ENCODE data around the gene MUC4.

GRCh38 chr3:195753581-195753980, 58.1 kb downstream of the MUC4 start:
- TF ChIP-seq, protein P1, sequence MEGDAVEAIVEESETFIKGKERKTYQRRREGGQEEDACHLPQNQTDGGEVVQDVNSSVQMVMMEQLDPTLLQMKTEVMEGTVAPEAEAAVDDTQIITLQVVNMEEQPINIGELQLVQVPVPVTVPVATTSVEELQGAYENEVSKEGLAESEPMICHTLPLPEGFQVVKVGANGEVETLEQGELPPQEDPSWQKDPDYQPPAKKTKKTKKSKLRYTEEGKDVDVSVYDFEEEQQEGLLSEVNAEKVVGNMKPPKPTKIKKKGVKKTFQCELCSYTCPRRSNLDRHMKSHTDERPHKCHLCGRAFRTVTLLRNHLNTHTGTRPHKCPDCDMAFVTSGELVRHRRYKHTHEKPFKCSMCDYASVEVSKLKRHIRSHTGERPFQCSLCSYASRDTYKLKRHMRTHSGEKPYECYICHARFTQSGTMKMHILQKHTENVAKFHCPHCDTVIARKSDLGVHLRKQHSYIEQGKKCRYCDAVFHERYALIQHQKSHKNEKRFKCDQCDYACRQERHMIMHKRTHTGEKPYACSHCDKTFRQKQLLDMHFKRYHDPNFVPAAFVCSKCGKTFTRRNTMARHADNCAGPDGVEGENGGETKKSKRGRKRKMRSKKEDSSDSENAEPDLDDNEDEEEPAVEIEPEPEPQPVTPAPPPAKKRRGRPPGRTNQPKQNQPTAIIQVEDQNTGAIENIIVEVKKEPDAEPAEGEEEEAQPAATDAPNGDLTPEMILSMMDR (IDR thresholded peaks at IDR 0.05; ENCODE audit: insufficient read depth, low read length), result no peak
- no peak for TF ChIP-seq POLR2AphosphoS5 (IDR thresholded peaks at IDR 0.05; ENCODE audit: low read depth)
- no peak for TF ChIP-seq REST (IDR thresholded peaks at IDR 0.05; ENCODE audit: insufficient replicate concordance, low read depth)
